ENCODE measurements around the gene BMPR1A. TPM values are rescaled to one million over a fixed set of nuclear protein-coding genes. Genes with fewer than 3 reads are reported as not detected.

Gene BMPR1A
- polyA plus RNA-seq, 3 donors: 0.25 to 0.67 (median 0.61) TPM

- H4K20me1 ChIP-seq (ENCODE audit: insufficient read depth, low read length): no peaks in the 10 kb centered on the region
- no peaks in the 10 kb centered on the region for H3K4me1 ChIP-seq (ENCODE audit: control insufficient read depth in 1 of 2, insufficient read depth in 2 of 2, low read length in 2 of 2)
- no peaks in the 10 kb centered on the region for H3K36me3 ChIP-seq (replicated peaks in 1 of 2; ENCODE audit: control insufficient read depth in 1 of 2, insufficient read depth in 2 of 2, low read length in 2 of 2)
- peaks cover 3 to 8% (median 4%) of the 10 kb centered on the region in 3 donors for H3K27me3 Mint-ChIP-seq (ENCODE audit: low read depth in 3 of 3)
- no peak overlapping the region for H3K4me2 ChIP-seq (replicated peaks; ENCODE audit: extremely low read depth, low read length, poor library complexity, severe bottlenecking)
- TF ChIP-seq, protein P1, sequence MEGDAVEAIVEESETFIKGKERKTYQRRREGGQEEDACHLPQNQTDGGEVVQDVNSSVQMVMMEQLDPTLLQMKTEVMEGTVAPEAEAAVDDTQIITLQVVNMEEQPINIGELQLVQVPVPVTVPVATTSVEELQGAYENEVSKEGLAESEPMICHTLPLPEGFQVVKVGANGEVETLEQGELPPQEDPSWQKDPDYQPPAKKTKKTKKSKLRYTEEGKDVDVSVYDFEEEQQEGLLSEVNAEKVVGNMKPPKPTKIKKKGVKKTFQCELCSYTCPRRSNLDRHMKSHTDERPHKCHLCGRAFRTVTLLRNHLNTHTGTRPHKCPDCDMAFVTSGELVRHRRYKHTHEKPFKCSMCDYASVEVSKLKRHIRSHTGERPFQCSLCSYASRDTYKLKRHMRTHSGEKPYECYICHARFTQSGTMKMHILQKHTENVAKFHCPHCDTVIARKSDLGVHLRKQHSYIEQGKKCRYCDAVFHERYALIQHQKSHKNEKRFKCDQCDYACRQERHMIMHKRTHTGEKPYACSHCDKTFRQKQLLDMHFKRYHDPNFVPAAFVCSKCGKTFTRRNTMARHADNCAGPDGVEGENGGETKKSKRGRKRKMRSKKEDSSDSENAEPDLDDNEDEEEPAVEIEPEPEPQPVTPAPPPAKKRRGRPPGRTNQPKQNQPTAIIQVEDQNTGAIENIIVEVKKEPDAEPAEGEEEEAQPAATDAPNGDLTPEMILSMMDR (IDR thresholded peaks at IDR 0.05): no peak
- intact Hi-C loops (cut with micrococcal nuclease): no loop called here
- no peak overlapping the region for H3K27ac Mint-ChIP-seq
- H3K79me2 ChIP-seq (ENCODE audit: insufficient read depth, low read length): no peaks in the 10 kb centered on the region
- H2AFZ ChIP-seq (ENCODE audit: insufficient read depth, low read depth, low read length, poor library complexity, severe bottlenecking): no peak overlapping the region
- H3K4me1 Mint-ChIP-seq: no peaks in the 10 kb centered on the region
- H3K4me3 ChIP-seq (replicated peaks in 1 of 3; ENCODE audit: low read depth in 2 of 3, low read length in 3 of 3): no peak overlapping the region
- no peaks in the 10 kb centered on the region for H3K36me3 Mint-ChIP-seq
- H3K27ac ChIP-seq (ENCODE audit: low read depth in 1 of 2, low read length in 2 of 2): no peak overlapping the region
- no peak overlapping the region for H3K4me3 Mint-ChIP-seq
- no peak overlapping the region for H3K9ac ChIP-seq (ENCODE audit: insufficient read depth, low read length, poor library complexity, severe bottlenecking)
- no peaks in the 10 kb centered on the region for H3K9me3 Mint-ChIP-seq
- no CpG with 5 or more reads among the region's 2 CpGs for WGBS (ENCODE audit: insufficient coverage)
- no peaks in the 10 kb centered on the region for H3K27me3 ChIP-seq (ENCODE audit: control insufficient read depth in 2 of 2, insufficient read depth in 2 of 2, low read length in 2 of 2)
- no peaks in the 10 kb centered on the region for H3K9me3 ChIP-seq (replicated peaks in 1 of 2; ENCODE audit: control insufficient read depth in 1 of 2, insufficient read depth in 1 of 2, low read length in 2 of 2)
- no peak for DNase-seq
These were observed 73.1 kb downstream of the BMPR1A start for GRCh38 chr10:86829472-86829871.

DNA sequence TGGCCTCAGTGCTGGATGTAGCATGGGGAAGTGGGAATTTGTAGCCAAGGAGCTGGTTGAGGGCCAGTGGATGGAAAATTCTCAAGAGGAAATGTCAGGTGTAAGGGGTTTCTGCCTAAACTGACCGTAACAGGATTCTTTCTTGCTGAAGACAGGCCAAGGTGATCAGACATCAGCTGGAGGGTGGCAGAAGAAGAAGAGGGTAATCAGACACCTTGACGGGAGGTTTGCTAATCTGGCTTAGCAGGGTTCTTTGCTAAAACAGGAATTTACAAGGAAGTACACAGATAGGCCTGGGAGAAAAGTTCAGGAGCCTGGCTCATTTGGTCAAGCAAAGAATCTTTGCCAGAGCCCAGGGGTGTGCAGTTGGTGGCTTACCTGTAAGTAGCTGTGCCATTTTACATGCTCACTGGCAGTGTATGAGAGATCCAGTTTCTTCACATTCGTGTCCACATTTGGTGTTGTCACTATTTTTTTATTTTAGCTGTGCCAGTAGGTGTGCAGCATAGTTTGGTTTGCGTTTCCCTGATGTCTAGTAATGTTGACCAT lies 73.7 kb downstream of the BMPR1A start:
- H3K79me2 ChIP-seq (ENCODE audit: insufficient read depth, low read length): no peaks in the 10 kb centered on the region
- DNase-seq: no peak
- no peak overlapping the region for H3K27ac ChIP-seq (ENCODE audit: low read depth in 1 of 2, low read length in 2 of 2)
- no peaks in the 10 kb centered on the region for H3K36me3 ChIP-seq (replicated peaks in 1 of 2; ENCODE audit: control insufficient read depth in 1 of 2, insufficient read depth in 2 of 2, low read length in 2 of 2)
- H3K4me1 Mint-ChIP-seq: no peaks in the 10 kb centered on the region
- no peak overlapping the region for H3K4me2 ChIP-seq (replicated peaks; ENCODE audit: extremely low read depth, low read length, poor library complexity, severe bottlenecking)
- H3K9ac ChIP-seq (ENCODE audit: insufficient read depth, low read length, poor library complexity, severe bottlenecking): no peak overlapping the region
- no peak overlapping the region for H2AFZ ChIP-seq (ENCODE audit: insufficient read depth, low read depth, low read length, poor library complexity, severe bottlenecking)
- H3K4me3 ChIP-seq (replicated peaks in 1 of 3; ENCODE audit: low read depth in 2 of 3, low read length in 3 of 3): no peak overlapping the region
- no peaks in the 10 kb centered on the region for H4K20me1 ChIP-seq (ENCODE audit: insufficient read depth, low read length)
- no peaks in the 10 kb centered on the region for H3K4me1 ChIP-seq (ENCODE audit: control insufficient read depth in 1 of 2, insufficient read depth in 2 of 2, low read length in 2 of 2)
- TF ChIP-seq, protein P1 (IDR thresholded peaks at IDR 0.05): no peak
- H3K27me3 ChIP-seq (ENCODE audit: control insufficient read depth in 2 of 2, insufficient read depth in 2 of 2, low read length in 2 of 2): no peaks in the 10 kb centered on the region
- no peak overlapping the region for H3K27ac Mint-ChIP-seq
- WGBS (ENCODE audit: insufficient coverage): 100% methylated on average over 2 of the region's 4 CpGs
- peaks cover 3 to 8% (median 4%) of the 10 kb centered on the region in 3 donors for H3K27me3 Mint-ChIP-seq (ENCODE audit: low read depth in 3 of 3)
- H3K9me3 ChIP-seq (replicated peaks in 1 of 2; ENCODE audit: control insufficient read depth in 1 of 2, insufficient read depth in 1 of 2, low read length in 2 of 2): no peaks in the 10 kb centered on the region
- no peak overlapping the region for H3K4me3 Mint-ChIP-seq
- intact Hi-C loops (cut with micrococcal nuclease): no loop called here
- H3K36me3 Mint-ChIP-seq: no peaks in the 10 kb centered on the region
- H3K9me3 Mint-ChIP-seq: no peaks in the 10 kb centered on the region

Data from CD14-positive monocyte (primary cell).